Effector memory CD8-positive, alpha-beta T cell (primary cell): ENCODE results near the gene SPIB.
"Not testable (repeated sequence)": the region's sequence is repeated elsewhere in the genome, so short reads cannot be mapped to it uniquely, and the experiment has no call there.

Source experiments
- ATAC-seq: fragments of 150-1000 bp; cut with Tn5 transposase; replicated peaks from 2 replicates; pipeline ENCODE4 v1.10.0; 2021; ENCODE audit warnings: mild to moderate bottlenecking, moderate library complexity
- DNase-seq, 3 experiments: peaks; one replicate each; pipeline ENCODE4 v3.0.0; 2021
- H3K27ac Mint-ChIP-seq, 2 donors: one replicate each; pipeline ENCODE4 v1.8.0; 2022; ENCODE audit warnings: mild to moderate bottlenecking in 2 of 2, mixed read lengths in 2 of 2, moderate library complexity in 2 of 2
- H3K27me3 Mint-ChIP-seq, 2 donors: one replicate each; pipeline ENCODE4 v1.8.0; 2022; ENCODE audit warnings: mixed read lengths in 2 of 2
- H3K36me3 Mint-ChIP-seq: one replicate; pipeline ENCODE4 v1.8.0; 2022; ENCODE audit warnings: mild to moderate bottlenecking, moderate library complexity, mixed read lengths; ENCODE audit not compliant: insufficient read depth
- H3K4me1 Mint-ChIP-seq, 2 donors: one replicate each; pipeline ENCODE4 v1.8.0; 2022; ENCODE audit warnings: low read depth in 2 of 2, mixed read lengths in 2 of 2
- H3K4me3 Mint-ChIP-seq, 2 donors: one replicate each; pipeline ENCODE4 v1.8.0; 2022; ENCODE audit warnings: mild to moderate bottlenecking in 2 of 2, mixed read lengths in 2 of 2, moderate library complexity in 2 of 2
- H3K9me3 Mint-ChIP-seq, 2 donors: one replicate each; pipeline ENCODE4 v1.8.0; 2022; ENCODE audit warnings: mixed read lengths in 2 of 2

Gene SPIB

DNA sequence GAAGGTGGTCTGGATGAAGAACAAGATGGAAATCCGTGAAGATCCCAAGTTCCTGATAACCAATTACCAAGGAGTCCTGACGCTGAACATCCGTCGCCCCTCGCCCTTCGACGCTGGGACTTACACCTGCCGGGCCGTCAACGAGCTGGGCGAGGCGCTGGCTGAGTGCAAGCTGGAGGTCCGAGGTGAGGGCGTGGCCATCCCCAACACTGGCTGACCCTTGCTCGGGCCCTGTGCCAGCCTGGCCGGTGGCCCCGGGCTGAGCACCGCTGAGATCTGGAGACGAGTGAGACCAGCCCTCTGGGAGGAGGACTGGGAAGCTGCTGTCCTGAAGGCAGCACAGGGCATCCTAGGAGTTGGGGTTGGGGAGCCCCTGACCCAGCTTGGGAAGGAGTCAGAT is 45.6 kb downstream of the SPIB start:
- peaks cover 39 to 48% of the 10 kb centered on the region in 2 donors for H3K27me3 Mint-ChIP-seq
- DNase-seq (no peak), ATAC-seq (no peak)
- H3K27ac Mint-ChIP-seq: no peak overlapping the region
- no peak overlapping the region for H3K4me3 Mint-ChIP-seq
- H3K36me3 Mint-ChIP-seq: no peaks in the 10 kb centered on the region
- H3K4me1 Mint-ChIP-seq: peaks cover 0 to 2% of the 10 kb centered on the region in 2 donors
- no peaks in the 10 kb centered on the region for H3K9me3 Mint-ChIP-seq

DNA sequence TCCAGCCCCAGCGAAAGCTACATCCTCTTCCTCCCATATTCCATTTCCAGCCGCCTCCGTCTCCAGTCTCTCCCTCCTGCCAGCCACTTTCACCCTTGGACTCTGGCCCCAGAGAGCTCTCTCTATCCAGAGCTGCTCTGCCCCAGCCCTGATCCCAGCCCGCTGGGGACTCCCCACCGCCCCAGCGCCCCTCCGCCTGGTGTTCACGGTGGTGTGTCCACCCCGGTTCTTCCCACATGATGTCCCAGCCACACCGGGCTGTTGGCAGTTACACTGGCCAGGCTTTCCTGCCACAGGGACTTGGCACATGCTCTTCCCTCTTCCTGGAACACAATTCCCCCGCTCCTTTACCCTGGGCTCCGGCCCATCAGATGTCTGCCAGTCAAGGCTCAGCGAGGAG is 46.3 kb downstream of the SPIB start:
- Mint-ChIP-seq H3K36me3 (no peaks in the 10 kb centered on the region), H3K27ac (no peak overlapping the region), H3K27me3 (peaks cover 35 to 45% of the 10 kb centered on the region in 2 donors), H3K9me3 (no peaks in the 10 kb centered on the region), H3K4me1 (peaks cover 0 to 2% of the 10 kb centered on the region in 2 donors), H3K4me3 (no peak overlapping the region)
- DNase-seq (no peak), ATAC-seq (no peak)

DNA sequence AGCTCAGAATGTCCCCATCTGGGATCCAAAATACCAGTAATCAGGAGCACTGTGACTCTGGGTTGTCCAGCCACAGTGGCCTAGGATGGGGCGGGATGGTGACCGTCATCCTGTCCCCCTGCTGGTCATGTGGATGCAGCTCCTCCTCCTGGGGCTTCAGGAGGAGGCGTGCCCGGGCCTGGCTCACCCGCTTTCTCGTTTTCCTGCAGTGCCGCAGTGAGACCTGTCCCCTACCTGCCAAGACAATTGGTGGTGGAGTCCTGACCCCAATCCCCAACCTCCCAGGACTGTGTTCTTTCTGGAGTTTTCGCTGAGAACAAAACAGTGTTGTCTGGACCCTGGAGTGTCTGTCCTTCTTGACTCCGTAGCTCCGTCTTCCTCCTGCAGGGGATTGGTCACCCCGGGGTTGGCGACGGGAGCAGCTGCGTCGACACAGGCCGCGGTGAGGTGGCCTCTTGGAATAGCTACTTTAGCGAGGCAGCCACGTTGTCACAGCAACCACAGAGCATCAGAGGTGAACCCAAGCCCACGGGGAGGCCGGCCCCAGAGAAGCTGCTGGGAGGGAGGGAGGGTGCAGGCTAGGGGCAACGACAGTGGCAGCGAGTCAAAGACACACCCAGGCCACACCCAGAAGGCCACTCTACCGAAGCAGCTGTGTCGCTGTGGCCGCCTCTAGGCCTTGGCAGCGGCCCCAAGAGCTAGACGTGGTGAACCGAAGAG is 47.4 kb downstream of the SPIB start:
- H3K27ac Mint-ChIP-seq: no peak overlapping the region
- peaks cover 35 to 41% of the 10 kb centered on the region in 2 donors for H3K27me3 Mint-ChIP-seq
- H3K4me3 Mint-ChIP-seq: no peak overlapping the region
- no peaks in the 10 kb centered on the region for H3K36me3 Mint-ChIP-seq
- no peaks in the 10 kb centered on the region for H3K9me3 Mint-ChIP-seq
- DNase-seq (no peak), ATAC-seq (no peak)
- H3K4me1 Mint-ChIP-seq: peaks cover 0 to 2% of the 10 kb centered on the region in 2 donors

DNA sequence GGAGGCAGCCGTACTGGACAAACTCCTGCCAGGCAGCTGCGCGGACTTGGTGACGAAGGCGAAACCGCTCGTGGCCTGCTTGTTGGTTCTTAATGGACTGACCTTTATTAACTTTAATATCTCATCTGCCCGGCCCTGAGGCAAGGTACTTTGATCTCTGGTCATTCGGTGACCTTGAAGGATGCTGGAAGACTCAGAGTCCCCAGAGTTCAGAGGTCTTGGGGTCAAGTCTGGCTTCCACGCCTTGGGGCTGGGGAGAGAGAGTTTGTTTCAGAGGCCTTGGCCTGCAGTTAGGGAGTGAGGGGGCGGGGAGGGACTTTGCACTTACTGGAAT is 47.9 kb downstream of the SPIB start:
- no peaks in the 10 kb centered on the region for H3K4me1 Mint-ChIP-seq
- DNase-seq (no peak), ATAC-seq (no peak)
- H3K9me3 Mint-ChIP-seq: no peaks in the 10 kb centered on the region
- no peak overlapping the region for H3K4me3 Mint-ChIP-seq
- no peak overlapping the region for H3K27ac Mint-ChIP-seq
- H3K36me3 Mint-ChIP-seq: no peaks in the 10 kb centered on the region
- H3K27me3 Mint-ChIP-seq: peaks cover 35 to 41% of the 10 kb centered on the region in 2 donors

DNA sequence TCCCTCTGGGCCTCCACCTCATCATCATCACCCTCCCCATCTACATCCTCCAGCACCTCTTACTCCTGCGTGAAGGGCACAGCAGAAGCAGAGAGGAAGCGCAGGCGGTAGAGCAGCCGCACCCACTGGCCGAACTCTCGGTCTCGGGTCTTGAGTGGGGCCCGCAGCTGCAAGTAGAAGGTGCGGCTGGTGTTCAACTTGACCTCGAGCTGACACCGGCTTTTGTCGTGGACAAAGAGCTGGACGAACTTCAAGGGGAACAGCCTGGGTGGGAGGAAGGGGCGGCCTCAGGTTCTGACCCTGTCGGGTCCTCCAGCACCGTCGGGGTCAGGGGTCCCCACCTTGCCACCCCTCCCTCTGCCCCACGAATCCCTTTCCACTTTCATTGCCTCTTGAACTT is 48.8 kb downstream of the SPIB start:
- Mint-ChIP-seq H3K4me1 (no peaks in the 10 kb centered on the region), H3K4me3 (no peak overlapping the region), H3K9me3 (no peaks in the 10 kb centered on the region), H3K27ac (no peak overlapping the region), H3K27me3 (peaks cover 35 to 41% of the 10 kb centered on the region in 2 donors), H3K36me3 (no peaks in the 10 kb centered on the region)
- ATAC-seq (no peak), DNase-seq (no peak)

DNA sequence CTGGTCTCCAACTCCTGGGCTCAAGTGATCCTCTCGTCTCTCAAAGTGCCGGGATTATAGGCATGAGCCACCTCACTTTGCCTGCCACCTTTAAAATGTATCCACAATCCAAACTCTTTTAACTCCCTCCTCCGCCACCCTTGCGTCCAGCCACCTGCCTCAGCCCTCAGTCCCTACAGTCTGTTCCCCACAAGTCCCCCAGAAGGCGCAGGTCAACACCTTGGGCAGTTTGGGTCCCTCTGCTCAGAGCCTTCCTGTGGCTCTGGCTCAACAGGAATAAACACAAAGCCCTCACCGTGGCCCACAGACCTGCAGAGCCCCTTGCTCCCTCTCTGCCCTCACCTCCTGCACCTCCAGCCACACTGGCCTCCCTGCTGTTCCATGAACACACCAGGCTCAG is 50.1 kb downstream of the SPIB start:
- H3K36me3 Mint-ChIP-seq: no peaks in the 10 kb centered on the region
- H3K9me3 Mint-ChIP-seq: no peaks in the 10 kb centered on the region
- H3K27me3 Mint-ChIP-seq: peaks cover 28 to 41% of the 10 kb centered on the region in 2 donors
- H3K27ac Mint-ChIP-seq: no peak overlapping the region
- no peak for DNase-seq
- ATAC-seq: no peak
- no peaks in the 10 kb centered on the region for H3K4me1 Mint-ChIP-seq
- no peak overlapping the region for H3K4me3 Mint-ChIP-seq

DNA sequence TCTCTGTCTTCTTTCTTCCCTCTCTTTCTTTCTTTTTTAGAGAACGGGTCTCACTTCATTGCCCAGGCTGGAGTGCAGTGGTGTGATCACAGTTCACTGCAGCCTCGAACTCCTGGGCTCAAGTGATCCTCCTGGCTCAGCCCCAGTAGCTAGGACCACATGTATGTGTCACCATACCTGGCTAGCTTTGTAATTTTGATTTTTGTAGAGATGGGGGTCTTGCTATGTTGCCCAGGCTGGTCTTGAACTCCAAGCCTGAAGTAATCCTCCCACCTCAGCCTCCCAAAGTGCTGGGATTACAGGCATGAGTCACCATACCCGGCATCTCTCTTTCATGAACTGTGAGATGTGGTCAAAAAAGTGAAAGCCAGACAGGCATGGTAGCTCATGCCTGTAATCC is 54.6 kb downstream of the SPIB start:
- peaks cover 39% of the 10 kb centered on the region for H3K36me3 Mint-ChIP-seq
- peak overlapping the region in 1 of 2 donors; percentile 1 for H3K27ac Mint-ChIP-seq
- H3K9me3 Mint-ChIP-seq, H3K4me3 Mint-ChIP-seq, DNase-seq, ATAC-seq: not testable (repeated sequence)
- peaks cover 11 to 14% of the 10 kb centered on the region in 2 donors for H3K27me3 Mint-ChIP-seq
- H3K4me1 Mint-ChIP-seq: peaks cover 17 to 18% of the 10 kb centered on the region in 2 donors

DNA sequence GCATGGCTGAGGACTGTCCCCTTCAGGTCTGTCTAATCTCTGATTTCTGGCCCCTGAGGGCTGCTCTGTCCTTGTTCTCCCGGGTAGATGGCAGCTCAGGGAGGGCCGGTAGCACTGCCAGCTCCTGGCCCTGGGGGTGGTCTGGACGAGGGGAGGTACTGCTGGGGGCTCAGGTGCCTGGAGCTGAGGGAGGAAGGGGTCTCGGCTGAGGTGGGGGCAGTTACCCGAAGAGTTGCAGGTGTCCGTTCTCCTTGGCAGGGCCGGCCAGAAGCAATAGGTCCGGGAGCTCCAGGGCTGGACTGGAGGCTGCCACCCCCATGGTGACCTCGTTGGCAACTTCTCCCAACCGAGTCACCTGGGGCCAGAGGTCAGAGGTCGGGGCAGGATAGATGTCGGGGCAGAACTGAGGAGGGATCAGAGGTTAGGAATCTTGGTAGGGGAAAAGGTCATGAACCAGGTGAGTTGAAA is 56.4 kb downstream of the SPIB start:
- peak overlapping the region; percentile 97 to 98 for H3K27ac Mint-ChIP-seq
- peaks cover 0 to 1% of the 10 kb centered on the region in 2 donors for H3K9me3 Mint-ChIP-seq
- no peaks in the 10 kb centered on the region for H3K27me3 Mint-ChIP-seq
- peak overlapping the region; percentile 92 to 98 for H3K4me3 Mint-ChIP-seq
- no peak for ATAC-seq
- peaks cover 21 to 22% of the 10 kb centered on the region in 2 donors for H3K4me1 Mint-ChIP-seq
- H3K36me3 Mint-ChIP-seq: peaks cover 43% of the 10 kb centered on the region
- DNase-seq: no peak

DNA sequence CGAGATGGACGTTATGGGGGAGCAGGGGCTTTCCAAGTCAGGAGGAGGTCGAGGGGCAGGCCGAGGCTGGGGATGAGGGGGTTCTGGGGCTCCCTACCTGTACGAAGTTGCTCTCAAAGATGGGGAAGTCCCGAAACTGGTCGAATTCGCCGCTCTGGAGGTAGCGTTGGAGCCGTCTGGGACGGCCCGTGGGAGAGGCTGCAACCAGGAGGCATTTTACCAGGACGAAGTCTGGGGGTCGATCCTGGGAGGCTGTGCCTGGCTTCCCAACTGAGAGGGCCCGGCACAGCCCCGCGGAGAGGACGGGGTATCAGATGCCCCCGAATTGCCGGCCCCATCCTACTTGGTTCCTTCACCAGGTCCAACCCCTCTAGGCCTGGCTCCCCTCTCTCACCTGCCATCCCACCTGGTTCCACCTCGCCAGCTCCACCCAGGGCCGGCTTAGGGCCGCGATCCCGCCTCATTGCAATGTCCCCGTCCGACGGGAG is 57.0 kb downstream of the SPIB start:
- Mint-ChIP-seq H3K4me1 (peaks cover 22% of the 10 kb centered on the region in 2 donors), H3K4me3 (peak overlapping the region; percentile 92 to 98), H3K27me3 (no peaks in the 10 kb centered on the region), H3K9me3 (peaks cover 0 to 1% of the 10 kb centered on the region in 2 donors), H3K27ac (peak overlapping the region; percentile 97 to 98), H3K36me3 (peaks cover 46% of the 10 kb centered on the region)
- no peak for ATAC-seq
- DNase-seq: no peak

DNA sequence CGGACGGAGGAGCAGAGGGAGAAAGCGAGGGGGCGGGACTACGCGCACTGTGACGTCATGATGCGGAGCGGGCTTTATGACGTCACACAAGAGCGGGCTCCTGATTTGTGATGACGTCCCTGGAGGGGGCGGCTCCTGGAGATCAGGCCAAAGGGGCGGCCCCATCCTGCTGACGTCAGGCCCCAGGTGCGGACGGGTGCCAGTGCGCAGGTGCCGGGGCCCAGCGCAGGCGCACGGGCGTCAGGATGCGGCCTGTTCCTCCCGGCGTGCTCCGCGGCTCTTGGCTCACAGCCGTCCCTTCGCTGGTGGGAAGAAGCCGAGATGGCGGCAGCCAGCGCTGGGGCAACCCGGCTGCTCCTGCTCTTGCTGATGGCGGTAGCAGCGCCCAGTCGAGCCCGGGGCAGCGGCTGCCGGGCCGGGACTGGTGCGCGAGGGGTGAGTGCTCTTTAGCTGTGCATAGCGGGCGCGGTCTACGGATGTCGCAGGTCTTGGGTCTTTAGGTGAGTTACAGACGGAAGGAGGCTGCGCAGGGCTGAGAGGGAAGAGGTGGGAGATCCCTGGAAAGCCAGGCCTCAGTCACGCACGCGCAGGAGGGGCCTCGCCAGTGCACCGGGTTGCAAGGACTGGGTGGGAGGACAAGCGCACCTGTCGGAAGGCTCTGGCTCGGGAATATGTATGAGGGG is 57.6 kb downstream of the SPIB start, which contains the start of the genes EMC10 and GARIN5A:
EMC10 (plus strand) TSS at position 284 of the 683 bp plus-strand sequence; CDS start at position 322, 38 bp downstream.
GARIN5A (minus strand) TSS at position 625 of the 683 bp plus-strand sequence; CDS start at position 165, 460 bp downstream.
- peaks cover 22 to 25% of the 10 kb centered on the region in 2 donors for H3K4me1 Mint-ChIP-seq
- ATAC-seq: peak; percentile 93
- H3K27me3 Mint-ChIP-seq: no peaks in the 10 kb centered on the region
- peaks cover 52% of the 10 kb centered on the region for H3K36me3 Mint-ChIP-seq
- H3K4me3 Mint-ChIP-seq: peak within 1 kb of the TSS; percentile 92 to 98
- DNase-seq: peak; percentile 91 to 93 (median 93)
- H3K9me3 Mint-ChIP-seq: peaks cover 0 to 1% of the 10 kb centered on the region in 2 donors
- H3K27ac Mint-ChIP-seq: peak within 1 kb of the TSS; percentile 97 to 98

DNA sequence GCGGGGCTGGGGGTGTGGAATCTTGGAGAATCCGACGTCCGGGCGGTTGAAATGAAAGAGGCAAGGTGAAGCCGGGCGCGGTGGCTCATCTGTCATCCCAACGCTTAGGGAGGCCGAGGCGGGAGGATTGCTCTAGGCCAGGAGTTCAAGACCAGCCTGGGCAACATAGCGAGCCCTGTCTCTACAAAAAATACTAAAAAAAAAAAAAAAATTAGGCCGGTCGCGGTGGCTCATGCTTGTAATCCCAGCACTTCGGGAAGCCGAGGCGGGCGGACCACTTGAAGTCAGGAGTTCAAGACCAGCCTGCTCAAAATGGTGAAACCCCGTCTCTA is 58.1 kb downstream of the SPIB start:
- H3K27ac Mint-ChIP-seq: peak overlapping the region; percentile 97 to 98
- no peak for DNase-seq
- H3K36me3 Mint-ChIP-seq: peaks cover 54% of the 10 kb centered on the region
- no peaks in the 10 kb centered on the region for H3K27me3 Mint-ChIP-seq
- peaks cover 0 to 1% of the 10 kb centered on the region in 2 donors for H3K9me3 Mint-ChIP-seq
- peaks cover 22 to 25% of the 10 kb centered on the region in 2 donors for H3K4me1 Mint-ChIP-seq
- ATAC-seq: no peak
- peak overlapping the region; percentile 92 to 98 for H3K4me3 Mint-ChIP-seq

DNA sequence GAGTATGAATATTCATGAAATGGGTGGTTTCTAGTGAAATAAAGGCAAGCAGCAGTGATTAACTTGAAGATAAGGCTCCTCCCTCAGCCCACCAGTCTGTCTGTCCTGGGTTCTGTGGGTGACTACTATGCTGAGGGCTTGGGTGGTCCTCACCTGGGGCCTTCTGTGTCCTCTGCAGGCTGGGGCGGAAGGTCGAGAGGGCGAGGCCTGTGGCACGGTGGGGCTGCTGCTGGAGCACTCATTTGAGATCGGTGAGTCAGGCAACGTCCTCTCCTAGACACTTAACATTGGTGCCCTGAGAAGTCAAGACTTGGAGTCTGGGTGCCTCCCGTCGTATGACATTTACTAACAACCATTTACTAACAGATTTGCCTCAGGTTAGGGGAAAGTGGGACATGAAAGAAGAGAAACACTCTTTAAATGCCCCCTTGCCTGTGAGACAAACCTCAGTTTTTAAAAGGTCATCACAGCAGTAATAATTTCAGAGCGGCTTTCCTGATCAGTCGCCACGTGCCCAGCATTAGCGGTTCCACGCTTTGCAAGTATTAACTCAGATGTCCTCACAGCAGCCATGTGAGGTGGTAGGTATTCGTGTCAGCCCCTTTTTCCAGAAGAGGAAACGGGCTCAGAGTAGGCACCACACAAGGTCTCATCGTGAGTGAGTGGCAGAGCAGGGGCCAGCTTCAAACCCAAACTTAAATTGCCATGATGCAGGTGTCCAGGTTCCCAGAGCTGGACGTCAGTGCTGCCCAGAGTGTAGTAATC is 59.2 kb downstream of the SPIB start:
- peaks cover 22 to 25% of the 10 kb centered on the region in 2 donors for H3K4me1 Mint-ChIP-seq
- H3K27me3 Mint-ChIP-seq: no peaks in the 10 kb centered on the region
- no peak for ATAC-seq
- peak overlapping the region; percentile 92 to 98 for H3K4me3 Mint-ChIP-seq
- H3K27ac Mint-ChIP-seq: peak overlapping the region in 1 of 2 donors; percentile 10
- peaks cover 0 to 1% of the 10 kb centered on the region in 2 donors for H3K9me3 Mint-ChIP-seq
- peaks cover 58% of the 10 kb centered on the region for H3K36me3 Mint-ChIP-seq
- DNase-seq: no peak
